IgD-negative memory B cell (primary cell): ENCODE results near the gene TBL2. TPM values are rescaled to one million over a fixed set of nuclear protein-coding genes. Genes with fewer than 3 reads are reported as not detected.
"Not testable (repeated sequence)": the region's sequence is repeated elsewhere in the genome, so short reads cannot be mapped to it uniquely, and the experiment has no call there.

Experiments used
- H3K27ac Mint-ChIP-seq, 3 donors: one replicate each; pipeline ENCODE4 v1.8.0; 2020 to 2022; ENCODE audit warnings: mild to moderate bottlenecking in 3 of 3, mixed read lengths in 3 of 3, moderate library complexity in 1 of 3
- H3K27me3 Mint-ChIP-seq: one replicate; pipeline ENCODE4 v1.8.0; 2021; ENCODE audit warnings: mixed read lengths
- H3K36me3 Mint-ChIP-seq: one replicate; pipeline ENCODE4 v1.8.0; 2020; ENCODE audit warnings: mild to moderate bottlenecking, mixed read lengths
- H3K4me1 Mint-ChIP-seq, 3 donors: one replicate each; pipeline ENCODE4 v1.8.0; 2020 to 2022; ENCODE audit warnings: mixed read lengths in 3 of 3, mild to moderate bottlenecking in 1 of 3
- H3K4me3 Mint-ChIP-seq, 4 donors: one replicate each; pipeline ENCODE4 v1.8.0; 2020 to 2022; ENCODE audit warnings: mild to moderate bottlenecking in 4 of 4, mixed read lengths in 4 of 4, moderate library complexity in 3 of 4
- H3K9me3 Mint-ChIP-seq, 3 donors: one replicate each; pipeline ENCODE4 v1.8.0; 2020 to 2021; ENCODE audit warnings: mixed read lengths in 3 of 3, mild to moderate bottlenecking in 1 of 3
- polyA plus RNA-seq: library from polyadenylated mRNA; unstranded; fragments of 300-500 nt; fragmentation: Illumina TruSeq; gene quantifications from one replicate; pipeline ENCODE4 v1.2.3, GENCODE V29; 2021

The TBL2 gene
- polyA plus RNA-seq, 1 donor from 2014 or later = 21.3 TPM

- H3K4me3 Mint-ChIP-seq = no peak overlapping the region
- no peaks in the 10 kb centered on the region for H3K9me3 Mint-ChIP-seq
- H3K27ac Mint-ChIP-seq = no peak overlapping the region
- H3K4me1 Mint-ChIP-seq = no peaks in the 10 kb centered on the region
- no peaks in the 10 kb centered on the region for H3K36me3 Mint-ChIP-seq
- peaks cover 33% of the 10 kb centered on the region for H3K27me3 Mint-ChIP-seq
Observed at GRCh38 chr7:73613954-73614735, 35.8 kb upstream of the TBL2 start.

GRCh38 chr7:73612598-73613269, 34.4 kb upstream of the TBL2 start:
- H3K27ac Mint-ChIP-seq = no peak overlapping the region
- peaks cover 27% of the 10 kb centered on the region for H3K27me3 Mint-ChIP-seq
- H3K4me3 Mint-ChIP-seq = no peak overlapping the region
- H3K9me3 Mint-ChIP-seq = no peaks in the 10 kb centered on the region
- peaks cover 0 to 2% (median 0%) of the 10 kb centered on the region in 3 donors for H3K4me1 Mint-ChIP-seq
- no peaks in the 10 kb centered on the region for H3K36me3 Mint-ChIP-seq

GRCh38 chr7:73611017-73611555, 32.7 kb upstream of the TBL2 start:
- H3K27ac Mint-ChIP-seq = peak overlapping the region in 1 of 3 donors; percentile 16
- H3K4me1 Mint-ChIP-seq = peaks cover 0 to 2% (median 0%) of the 10 kb centered on the region in 3 donors
- peaks cover 31% of the 10 kb centered on the region for H3K27me3 Mint-ChIP-seq
- H3K4me3 Mint-ChIP-seq = no peak overlapping the region
- no peaks in the 10 kb centered on the region for H3K36me3 Mint-ChIP-seq
- H3K9me3 Mint-ChIP-seq = no peaks in the 10 kb centered on the region

GRCh38 chr7:73610105-73610504, 31.7 kb upstream of the TBL2 start:
- Mint-ChIP-seq H3K4me1 (peaks cover 0 to 2% (median 0%) of the 10 kb centered on the region in 3 donors), H3K27me3 (peaks cover 32% of the 10 kb centered on the region), H3K27ac (no peak overlapping the region), H3K4me3 (no peak overlapping the region), H3K9me3 (no peaks in the 10 kb centered on the region), H3K36me3 (no peaks in the 10 kb centered on the region)

GRCh38 chr7:73607692-73607983, 29.3 kb upstream of the TBL2 start:
- not testable (repeated sequence) for H3K4me1 Mint-ChIP-seq, H3K9me3 Mint-ChIP-seq, H3K4me3 Mint-ChIP-seq, H3K27ac Mint-ChIP-seq, H3K36me3 Mint-ChIP-seq
- peaks cover 22% of the 10 kb centered on the region for H3K27me3 Mint-ChIP-seq

- Mint-ChIP-seq H3K36me3 (no peaks in the 10 kb centered on the region), H3K9me3 (no peaks in the 10 kb centered on the region), H3K27ac (peak overlapping the region in 1 of 3 donors; percentile 46), H3K27me3 (peaks cover 22% of the 10 kb centered on the region), H3K4me3 (peak overlapping the region in 1 of 4 donors; percentile 60), H3K4me1 (peaks cover 0 to 2% (median 0%) of the 10 kb centered on the region in 3 donors)
Observed at GRCh38 chr7:73606801-73607691, 28.7 kb upstream of the TBL2 start.

- Mint-ChIP-seq H3K4me3 (no peak overlapping the region), H3K4me1 (peaks cover 0 to 2% (median 0%) of the 10 kb centered on the region in 3 donors), H3K27me3 (peaks cover 22% of the 10 kb centered on the region), H3K27ac (no peak overlapping the region), H3K9me3 (no peaks in the 10 kb centered on the region), H3K36me3 (no peaks in the 10 kb centered on the region)
Observed at GRCh38 chr7:73605601-73606220, 27.3 kb upstream of the TBL2 start.

GRCh38 chr7:73602721-73603651, 24.6 kb upstream of the TBL2 start:
- peak overlapping the region in 1 of 3 donors; percentile 59 for H3K27ac Mint-ChIP-seq

GRCh38 chr7:73599916-73600315, 21.5 kb upstream of the TBL2 start:
- Mint-ChIP-seq H3K27me3 (peaks cover 19% of the 10 kb centered on the region), H3K9me3 (no peaks in the 10 kb centered on the region), H3K4me1 (no peaks in the 10 kb centered on the region)

More at GRCh38 chr7:73602721-73603651, 24.6 kb upstream of the TBL2 start:
- no peaks in the 10 kb centered on the region for H3K36me3 Mint-ChIP-seq
- no peaks in the 10 kb centered on the region for H3K9me3 Mint-ChIP-seq
- H3K4me1 Mint-ChIP-seq = no peaks in the 10 kb centered on the region
- peaks cover 16% of the 10 kb centered on the region for H3K27me3 Mint-ChIP-seq
- H3K4me3 Mint-ChIP-seq = no peak overlapping the region

GRCh38 chr7:73599151-73599882, 20.9 kb upstream of the TBL2 start:
- Mint-ChIP-seq H3K27ac (no peak overlapping the region), H3K4me3 (peak overlapping the region in 1 of 4 donors; percentile 17), H3K36me3 (no peaks in the 10 kb centered on the region), H3K4me1 (no peaks in the 10 kb centered on the region), H3K9me3 (no peaks in the 10 kb centered on the region), H3K27me3 (peaks cover 19% of the 10 kb centered on the region)

More at GRCh38 chr7:73599916-73600315, 21.5 kb upstream of the TBL2 start:
- H3K4me3 Mint-ChIP-seq = no peak overlapping the region
- no peak overlapping the region for H3K27ac Mint-ChIP-seq
- H3K36me3 Mint-ChIP-seq = no peaks in the 10 kb centered on the region

- H3K27ac Mint-ChIP-seq = no peak overlapping the region
- H3K27me3 Mint-ChIP-seq = peaks cover 22% of the 10 kb centered on the region
- no peak overlapping the region for H3K4me3 Mint-ChIP-seq
- peaks cover 2% of the 10 kb centered on the region for H3K36me3 Mint-ChIP-seq
- H3K4me1 Mint-ChIP-seq = no peaks in the 10 kb centered on the region
- H3K9me3 Mint-ChIP-seq = no peaks in the 10 kb centered on the region
Observed at GRCh38 chr7:73597978-73598782, 19.8 kb upstream of the TBL2 start.

- peaks cover 0 to 1% (median 0%) of the 10 kb centered on the region in 3 donors for H3K4me1 Mint-ChIP-seq
- H3K27me3 Mint-ChIP-seq = peaks cover 16% of the 10 kb centered on the region
- no peak overlapping the region for H3K27ac Mint-ChIP-seq
- no peaks in the 10 kb centered on the region for H3K9me3 Mint-ChIP-seq
- peaks cover 2% of the 10 kb centered on the region for H3K36me3 Mint-ChIP-seq
- no peak overlapping the region for H3K4me3 Mint-ChIP-seq
Observed at GRCh38 chr7:73596191-73597065, 18.0 kb upstream of the TBL2 start.
